Measurements from ENCODE around the gene EVA1B.

DNA sequence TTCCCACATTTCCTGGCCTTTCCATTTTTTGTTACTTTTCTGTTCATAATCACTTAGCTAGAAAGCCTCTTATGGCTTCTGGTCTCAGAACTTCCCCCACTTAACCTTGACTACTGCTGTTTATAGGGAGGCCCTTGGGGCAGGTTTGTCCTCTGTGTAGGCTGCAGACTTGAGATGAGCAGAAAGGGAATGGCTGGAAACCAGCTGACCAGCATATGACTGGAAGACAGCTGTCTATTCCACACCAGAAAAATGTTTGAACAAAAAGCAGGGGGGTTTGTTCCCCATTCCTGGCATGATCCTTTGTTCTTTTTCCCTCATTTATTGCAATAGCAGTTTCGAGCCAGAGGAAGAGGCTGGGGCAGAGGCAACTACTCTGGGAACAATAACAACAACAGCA is 22.2 kb downstream of the EVA1B start:
- TF ChIP-seq, protein P1, sequence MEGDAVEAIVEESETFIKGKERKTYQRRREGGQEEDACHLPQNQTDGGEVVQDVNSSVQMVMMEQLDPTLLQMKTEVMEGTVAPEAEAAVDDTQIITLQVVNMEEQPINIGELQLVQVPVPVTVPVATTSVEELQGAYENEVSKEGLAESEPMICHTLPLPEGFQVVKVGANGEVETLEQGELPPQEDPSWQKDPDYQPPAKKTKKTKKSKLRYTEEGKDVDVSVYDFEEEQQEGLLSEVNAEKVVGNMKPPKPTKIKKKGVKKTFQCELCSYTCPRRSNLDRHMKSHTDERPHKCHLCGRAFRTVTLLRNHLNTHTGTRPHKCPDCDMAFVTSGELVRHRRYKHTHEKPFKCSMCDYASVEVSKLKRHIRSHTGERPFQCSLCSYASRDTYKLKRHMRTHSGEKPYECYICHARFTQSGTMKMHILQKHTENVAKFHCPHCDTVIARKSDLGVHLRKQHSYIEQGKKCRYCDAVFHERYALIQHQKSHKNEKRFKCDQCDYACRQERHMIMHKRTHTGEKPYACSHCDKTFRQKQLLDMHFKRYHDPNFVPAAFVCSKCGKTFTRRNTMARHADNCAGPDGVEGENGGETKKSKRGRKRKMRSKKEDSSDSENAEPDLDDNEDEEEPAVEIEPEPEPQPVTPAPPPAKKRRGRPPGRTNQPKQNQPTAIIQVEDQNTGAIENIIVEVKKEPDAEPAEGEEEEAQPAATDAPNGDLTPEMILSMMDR (IDR thresholded peaks at IDR 0.05): no peak
- no peak for TF ChIP-seq EZH2 (IDR thresholded peaks at IDR 0.05; ENCODE audit: borderline replicate concordance, insufficient read depth, low read depth, low read length, poor library complexity, severe bottlenecking)

Measured in B cell (primary cell).